Nephron (organoid): ENCODE results near the gene TSPAN3.
A peak's percentile ranks its signal among the peaks of the same experiment; 100 is the strongest.

ENCODE experiments used
- H3K27ac Mint-ChIP-seq, 3 experiments: 2 replicates each; pipeline ENCODE4 v1.8.0; 2020; ENCODE audit warnings: mixed read lengths in 3 of 3, mild to moderate bottlenecking in 2 of 3, moderate library complexity in 1 of 3
- H3K27me3 Mint-ChIP-seq: 2 replicates; pipeline ENCODE4 v1.8.0; 2021; ENCODE audit warnings: low read depth, mild to moderate bottlenecking, moderate library complexity, mixed read lengths
- H3K36me3 Mint-ChIP-seq: 2 replicates; pipeline ENCODE4 v1.8.0; 2020; ENCODE audit warnings: low read depth, mixed read lengths
- H3K4me1 Mint-ChIP-seq: 2 replicates; pipeline ENCODE4 v1.8.0; 2020; ENCODE audit warnings: mixed read lengths
- H3K4me3 Mint-ChIP-seq, 3 experiments: 2 replicates each; pipeline ENCODE4 v1.8.0; 2020; ENCODE audit warnings: mild to moderate bottlenecking in 3 of 3, mixed read lengths in 3 of 3, moderate library complexity in 2 of 3
- H3K9me3 Mint-ChIP-seq: 2 replicates; pipeline ENCODE4 v1.8.0; 2020; ENCODE audit warnings: mixed read lengths
- CTCF ChIP-seq, 3 experiments: fragments of 200-600 bp; sonication (generic); IDR thresholded peaks; one replicate each; pipeline ENCODE4 v1.5.0; 2021; ENCODE audit warnings: antibody characterized with exemption in 3 of 3; ENCODE audit not compliant: unreplicated experiment in 3 of 3

Gene TSPAN3

GRCh38 chr15:77027111-77027696 lies 43.7 kb downstream of the TSPAN3 start:
- H3K27me3 Mint-ChIP-seq, result peaks cover 10% of the 10 kb centered on the region
- TF ChIP-seq CTCF (IDR thresholded peaks at IDR 0.05; ENCODE audit: unreplicated experiment in 3 of 3), result no peak
- no peak overlapping the region for H3K27ac Mint-ChIP-seq
- no peaks in the 10 kb centered on the region for H3K4me1 Mint-ChIP-seq
- H3K9me3 Mint-ChIP-seq, result no peaks in the 10 kb centered on the region
- H3K4me3 Mint-ChIP-seq, result no peak overlapping the region
- no peaks in the 10 kb centered on the region for H3K36me3 Mint-ChIP-seq

- H3K9me3 Mint-ChIP-seq, result no peaks in the 10 kb centered on the region
- no peak for TF ChIP-seq CTCF (IDR thresholded peaks at IDR 0.05; ENCODE audit: unreplicated experiment in 3 of 3)
- H3K36me3 Mint-ChIP-seq, result no peaks in the 10 kb centered on the region
- no peak overlapping the region for H3K4me3 Mint-ChIP-seq
- no peaks in the 10 kb centered on the region for H3K4me1 Mint-ChIP-seq
- peaks cover 13% of the 10 kb centered on the region for H3K27me3 Mint-ChIP-seq
- H3K27ac Mint-ChIP-seq, result no peak overlapping the region
Measured at GRCh38 chr15:77026501-77027110, 44.3 kb downstream of the TSPAN3 start.

GRCh38 chr15:77025941-77026411 lies 44.9 kb downstream of the TSPAN3 start:
- Mint-ChIP-seq H3K4me3 (no peak overlapping the region), H3K9me3 (no peaks in the 10 kb centered on the region), H3K4me1 (no peaks in the 10 kb centered on the region), H3K27ac (no peak overlapping the region), H3K27me3 (peaks cover 13% of the 10 kb centered on the region), H3K36me3 (no peaks in the 10 kb centered on the region)
- no peak for TF ChIP-seq CTCF (IDR thresholded peaks at IDR 0.05; ENCODE audit: unreplicated experiment in 3 of 3)

GRCh38 chr15:77025083-77025901 lies 45.6 kb downstream of the TSPAN3 start:
- no peaks in the 10 kb centered on the region for H3K4me1 Mint-ChIP-seq
- H3K36me3 Mint-ChIP-seq, result no peaks in the 10 kb centered on the region
- peaks cover 13% of the 10 kb centered on the region for H3K27me3 Mint-ChIP-seq
- no peaks in the 10 kb centered on the region for H3K9me3 Mint-ChIP-seq
- TF ChIP-seq CTCF (IDR thresholded peaks at IDR 0.05; ENCODE audit: unreplicated experiment in 3 of 3), result no peak
- H3K27ac Mint-ChIP-seq, result no peak overlapping the region
- H3K4me3 Mint-ChIP-seq, result no peak overlapping the region

- H3K9me3 Mint-ChIP-seq, result no peaks in the 10 kb centered on the region
- peak; percentile 93 to 95 (median 95) for TF ChIP-seq CTCF (IDR thresholded peaks at IDR 0.05; ENCODE audit: unreplicated experiment in 3 of 3)
- no peaks in the 10 kb centered on the region for H3K36me3 Mint-ChIP-seq
- H3K27me3 Mint-ChIP-seq, result peaks cover 14% of the 10 kb centered on the region
- H3K27ac Mint-ChIP-seq, result no peak overlapping the region
- H3K4me3 Mint-ChIP-seq, result no peak overlapping the region
- no peaks in the 10 kb centered on the region for H3K4me1 Mint-ChIP-seq
Measured at GRCh38 chr15:77024273-77025082, 46.4 kb downstream of the TSPAN3 start.
